Tibial nerve (tissue), 4 donors: ENCODE measurements around the gene MMRN1.

ENCODE experiments used
- EP300 ChIP-seq, 2 donors: sonication (generic); formaldehyde crosslinking; IDR thresholded peaks; one replicate each; pipeline ENCODE4 v1.6.1; 2017; ENCODE audit warnings: antibody characterized with exemption in 2 of 2, mild to moderate bottlenecking in 1 of 2
- POLR2A ChIP-seq, 2 donors: fragments of 450-650 bp; IDR thresholded peaks; one replicate each; pipeline ENCODE4 v1.6.1; 2017; ENCODE audit warnings: antibody characterized with exemption in 2 of 2, mild to moderate bottlenecking in 2 of 2, moderate library complexity in 2 of 2
- TF ChIP-seq, protein P1 (sequence below), 5 experiments: fragments of 200-600 bp in 3 of 5; fragments of 450-650 bp in 2 of 5; sonication (generic) in 3 of 5; IDR thresholded peaks; one replicate each; pipeline ENCODE4 v1.5.1; 2016 to 2019; ENCODE audit warnings: antibody characterized with exemption in 5 of 5, mild to moderate bottlenecking in 3 of 5, moderate library complexity in 2 of 5

DNA sequence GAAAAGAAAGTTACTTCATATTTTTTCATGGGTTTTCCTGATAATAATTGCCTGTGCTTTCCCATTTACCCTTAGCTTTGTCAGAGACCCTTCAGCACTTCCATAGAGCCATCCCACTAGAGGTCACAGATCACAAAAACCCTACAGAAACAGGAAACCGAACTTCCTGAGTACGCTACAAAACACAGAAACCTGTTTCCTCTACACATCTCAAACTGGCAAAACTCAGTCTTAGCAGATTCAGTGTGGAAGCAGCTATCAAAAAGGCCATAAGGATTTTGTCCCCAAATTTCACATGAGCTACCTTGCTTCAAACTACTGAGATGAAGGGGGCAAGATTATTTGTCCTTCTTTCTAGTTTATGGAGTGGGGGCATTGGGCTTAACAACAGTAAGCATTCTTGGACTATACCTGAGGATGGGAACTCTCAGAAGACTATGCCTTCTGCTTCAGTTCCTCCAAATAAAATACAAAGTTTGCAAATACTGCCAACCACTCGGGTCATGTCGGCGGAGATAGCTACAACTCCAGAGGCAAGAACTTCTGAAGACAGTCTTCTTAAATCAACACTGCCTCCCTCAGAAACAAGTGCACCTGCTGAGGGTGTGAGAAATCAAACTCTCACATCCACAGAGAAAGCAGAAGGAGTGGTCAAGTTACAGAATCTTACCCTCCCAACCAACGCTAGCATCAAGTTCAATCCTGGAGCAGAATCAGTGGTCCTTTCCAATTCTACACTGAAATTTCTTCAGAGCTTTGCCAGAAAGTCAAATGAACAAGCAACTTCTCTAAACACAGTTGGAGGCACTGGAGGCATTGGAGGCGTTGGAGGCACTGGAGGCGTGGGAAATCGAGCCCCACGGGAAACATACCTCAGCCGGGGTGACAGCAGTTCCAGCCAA, at the start of gene MMRN1:
- TF ChIP-seq, protein P1, sequence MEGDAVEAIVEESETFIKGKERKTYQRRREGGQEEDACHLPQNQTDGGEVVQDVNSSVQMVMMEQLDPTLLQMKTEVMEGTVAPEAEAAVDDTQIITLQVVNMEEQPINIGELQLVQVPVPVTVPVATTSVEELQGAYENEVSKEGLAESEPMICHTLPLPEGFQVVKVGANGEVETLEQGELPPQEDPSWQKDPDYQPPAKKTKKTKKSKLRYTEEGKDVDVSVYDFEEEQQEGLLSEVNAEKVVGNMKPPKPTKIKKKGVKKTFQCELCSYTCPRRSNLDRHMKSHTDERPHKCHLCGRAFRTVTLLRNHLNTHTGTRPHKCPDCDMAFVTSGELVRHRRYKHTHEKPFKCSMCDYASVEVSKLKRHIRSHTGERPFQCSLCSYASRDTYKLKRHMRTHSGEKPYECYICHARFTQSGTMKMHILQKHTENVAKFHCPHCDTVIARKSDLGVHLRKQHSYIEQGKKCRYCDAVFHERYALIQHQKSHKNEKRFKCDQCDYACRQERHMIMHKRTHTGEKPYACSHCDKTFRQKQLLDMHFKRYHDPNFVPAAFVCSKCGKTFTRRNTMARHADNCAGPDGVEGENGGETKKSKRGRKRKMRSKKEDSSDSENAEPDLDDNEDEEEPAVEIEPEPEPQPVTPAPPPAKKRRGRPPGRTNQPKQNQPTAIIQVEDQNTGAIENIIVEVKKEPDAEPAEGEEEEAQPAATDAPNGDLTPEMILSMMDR (IDR thresholded peaks at IDR 0.05), result no peak
- TF ChIP-seq POLR2A (IDR thresholded peaks at IDR 0.05) (no peak), EP300 (IDR thresholded peaks at IDR 0.05) (peak in 1 of 2 donors; percentile 19)
